GM13977 (cell line): ENCODE measurements around the gene AGO4.
"Not testable (repeated sequence)": the region's sequence is repeated elsewhere in the genome, so short reads cannot be mapped to it uniquely, and the experiment has no call there.

Experiments
- DNase-seq: peaks from one replicate; pipeline ENCODE4 v3.0.0; 2012; ENCODE audit warnings: low spot score
- CTCF ChIP-seq: IDR thresholded peaks from 2 replicates; pipeline ENCODE4 v1.5.1; 2012; ENCODE audit warnings: mild to moderate bottlenecking, control low read depth; ENCODE audit not compliant: insufficient read depth; ENCODE audit errors: extremely low read depth, missing control alignments
- in situ Hi-C: fragments of 300-500 bp; cut with MboI; formaldehyde crosslinking; loops from one replicate; pipeline ENCODE4 v1.12.0; 2022; ENCODE audit warnings: low sequenced_read_pairs, low pct_unique_long_range_greater_than_20kb, mixed read lengths, inconsistent platforms; ENCODE audit not compliant: unreplicated experiment

The AGO4 gene

GRCh38 chr1:35863136-35863535 is 55.3 kb downstream of the AGO4 start:
- no peak for DNase-seq
- TF ChIP-seq CTCF = no peak
- in situ Hi-C loops = no loop called here

- DNase-seq = no peak
- in situ Hi-C loops = no loop called here
- TF ChIP-seq CTCF = no peak
Measured at GRCh38 chr1:35863881-35864625, 56.2 kb downstream of the AGO4 start.

- in situ Hi-C loops = no loop called here
- TF ChIP-seq CTCF = no peak
- DNase-seq = no peak
Measured at GRCh38 chr1:35864813-35865212, 57.0 kb downstream of the AGO4 start.

GRCh38 chr1:35866991-35867390 is 59.2 kb downstream of the AGO4 start:
- TF ChIP-seq CTCF = no peak
- no peak for DNase-seq
- in situ Hi-C loops = no loop called here

- DNase-seq = not testable (repeated sequence)
Measured at GRCh38 chr1:35869245-35869950, 61.6 kb downstream of the AGO4 start.

GRCh38 chr1:35870651-35871309 is 63.0 kb downstream of the AGO4 start:
- in situ Hi-C loops = no loop called here
- no peak for TF ChIP-seq CTCF
- no peak for DNase-seq

More at GRCh38 chr1:35869245-35869950, 61.6 kb downstream of the AGO4 start:
- in situ Hi-C loops = not testable (repeated sequence)
